ENCODE measurements around the gene FAM53B.

- TF ChIP-seq CTCF (IDR thresholded peaks at IDR 0.05): no peak
- TF ChIP-seq POLR2A (IDR thresholded peaks at IDR 0.05): no peak
These were observed 30.4 kb downstream of the FAM53B start for GRCh38 chr10:124713679-124714255.

All from body of pancreas (tissue), 4 donors.